ENCODE data around the gene MTM1.

MTM1 gene

DNA sequence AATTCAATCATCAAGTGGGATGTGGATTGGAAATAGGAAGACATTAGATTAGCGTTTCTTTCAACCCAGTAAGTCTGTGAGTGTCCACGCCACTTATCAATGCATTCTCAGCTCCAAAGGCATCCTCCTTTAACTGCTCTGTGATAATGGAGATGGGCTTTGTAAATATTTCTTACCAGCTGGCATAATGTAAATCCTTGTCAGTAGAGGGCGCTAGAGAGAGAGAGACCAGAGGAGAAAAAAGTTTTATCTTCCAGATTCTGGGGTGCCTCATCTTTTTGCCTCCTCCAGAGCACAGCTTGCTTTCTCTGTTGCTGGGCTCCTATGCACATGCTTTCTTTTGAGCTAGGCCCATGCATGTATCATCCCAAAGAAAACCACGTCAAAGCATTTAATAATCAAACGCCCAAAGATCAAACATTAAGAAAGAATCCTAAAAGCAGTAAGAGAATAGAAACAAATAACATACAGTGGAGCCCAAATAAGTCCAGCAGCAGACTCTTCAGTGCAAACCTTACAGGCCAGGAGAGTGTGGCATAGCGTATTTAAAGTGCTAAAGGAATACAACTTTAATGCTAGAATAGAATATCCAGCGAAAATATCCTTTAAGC lies 115.2 kb downstream of the MTM1 start:
- no peak for DNase-seq

GRCh38 chrX:150688911-150689451 lies 120.6 kb downstream of the MTM1 start:
- DNase-seq: no peak

DNA sequence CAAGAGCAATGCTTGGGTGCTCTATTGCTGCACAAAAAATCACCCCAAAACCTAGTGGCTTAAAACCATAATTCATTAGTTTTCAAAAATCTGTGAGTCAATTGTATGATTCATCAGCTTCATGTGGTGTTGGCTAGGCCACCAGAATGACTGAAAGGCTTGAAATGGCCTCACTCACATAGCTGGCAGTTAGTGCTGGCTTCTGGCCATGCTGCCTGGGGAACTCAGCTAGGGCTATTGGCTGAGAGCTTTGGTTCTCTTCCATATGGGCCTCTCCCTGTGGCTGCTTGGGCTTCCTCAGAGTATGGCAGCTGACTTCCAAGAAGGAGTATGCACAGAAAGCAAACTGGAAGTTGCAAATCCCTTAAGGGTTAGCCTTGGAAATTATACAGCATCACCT lies 121.7 kb downstream of the MTM1 start:
- no peak for DNase-seq

DNA sequence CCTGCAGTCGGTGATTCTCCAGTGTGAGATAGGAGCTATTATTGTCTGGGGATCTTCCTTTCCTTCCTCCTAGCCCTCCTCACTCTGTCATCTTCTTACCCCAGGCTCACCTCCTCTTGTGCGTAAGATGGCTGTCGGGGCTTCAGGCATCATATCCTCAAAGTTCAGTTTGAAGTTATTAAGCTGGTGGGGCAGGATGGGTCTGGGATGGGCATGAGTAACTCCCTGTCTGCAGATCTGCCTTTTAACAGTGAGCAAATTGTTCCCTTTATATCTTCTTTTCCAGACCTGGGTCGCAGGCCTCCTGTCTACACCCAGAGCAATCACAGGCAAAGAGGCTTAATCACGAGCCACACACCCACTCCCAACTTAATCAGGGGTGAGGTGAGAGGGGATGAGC lies 123.9 kb downstream of the MTM1 start:
- DNase-seq: no peak

DNA sequence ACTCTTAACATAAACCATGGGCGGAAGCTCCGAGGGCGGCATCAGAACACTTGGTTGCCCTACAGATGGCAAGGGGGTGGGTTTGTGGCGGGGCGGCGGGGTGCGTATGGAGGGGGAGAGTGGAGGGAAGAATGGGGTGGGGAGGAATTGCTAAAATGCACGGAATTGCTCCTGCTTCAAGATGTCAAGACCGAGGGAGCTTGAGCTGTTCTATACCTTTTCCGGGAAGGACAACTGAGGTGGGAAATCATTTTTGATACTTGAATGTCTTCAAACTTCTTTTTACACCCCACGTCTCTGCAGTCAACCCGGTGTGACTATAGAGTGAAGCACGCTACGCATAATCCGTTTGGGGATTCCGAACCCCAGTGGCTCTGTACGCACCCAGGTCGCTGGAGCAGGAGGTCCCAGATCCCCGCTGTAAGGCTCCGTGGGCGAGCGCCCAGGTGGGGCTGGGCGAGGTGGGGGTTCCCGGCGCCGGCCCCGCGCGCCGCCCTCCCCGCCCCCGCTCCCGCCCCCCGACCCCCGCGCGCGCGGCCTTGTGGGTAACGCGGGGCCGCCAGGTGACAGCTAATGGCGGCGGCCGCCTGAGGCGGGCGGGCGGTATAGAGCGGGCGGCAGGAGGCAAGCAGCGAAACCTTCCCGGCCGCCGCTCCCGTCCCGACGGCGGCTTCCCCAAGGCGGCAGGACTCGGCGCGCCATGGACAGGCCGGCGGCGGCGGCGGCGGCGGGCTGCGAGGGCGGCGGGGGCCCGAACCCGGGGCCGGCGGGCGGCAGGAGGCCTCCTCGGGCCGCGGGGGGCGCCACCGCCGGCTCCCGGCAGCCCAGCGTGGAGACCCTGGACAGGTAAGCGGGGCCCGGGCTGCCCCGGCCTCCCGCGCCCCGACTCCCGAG lies 124.7 kb downstream of the MTM1 start, which contains the start of gene MTMR1:
MTMR1 (plus strand) TSS at position 566 of the 894 bp plus-strand sequence; CDS start at position 701, 135 bp downstream.
- no peak for DNase-seq

DNA sequence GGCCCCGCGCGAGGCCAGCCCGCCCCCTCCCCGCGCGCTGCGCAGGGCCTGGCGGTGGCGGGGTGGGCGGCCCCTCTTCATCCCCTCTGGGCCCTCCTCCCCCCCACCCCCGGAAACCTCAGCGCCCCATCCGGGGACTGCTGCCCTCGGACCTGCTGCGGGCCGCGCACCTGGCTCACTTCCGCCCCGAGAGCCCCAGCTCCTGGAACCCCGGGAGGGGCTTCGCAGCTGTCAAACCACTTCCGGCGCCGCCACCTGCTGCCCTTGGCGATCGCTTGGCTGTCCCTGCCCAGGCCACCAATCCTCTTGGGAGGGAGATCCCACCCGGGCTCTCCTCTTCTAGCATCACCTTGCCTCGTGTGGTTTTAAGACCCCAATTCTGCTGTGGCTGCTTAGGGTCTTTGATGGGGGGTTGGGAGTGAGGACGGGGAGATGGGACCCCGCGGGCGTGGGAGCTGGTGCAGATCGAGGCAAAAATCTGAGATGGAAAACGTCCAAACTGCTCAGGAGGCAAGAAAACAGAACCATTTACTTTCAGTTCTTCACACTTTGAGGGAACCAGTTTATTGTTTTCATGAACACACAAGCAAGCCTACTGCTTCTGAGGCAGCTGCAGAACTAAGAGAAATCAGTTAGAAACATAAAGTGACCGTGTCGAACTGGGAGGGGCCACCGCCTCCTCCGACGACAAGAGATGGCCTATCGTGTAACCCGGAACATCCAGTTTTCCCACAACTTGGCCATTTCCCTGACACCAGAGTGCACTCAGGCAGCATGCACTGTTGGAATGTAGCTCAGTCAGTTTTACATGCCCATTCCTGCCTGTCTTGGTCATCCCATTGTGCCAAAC lies 125.5 kb downstream of the MTM1 start:
- DNase-seq: peak; percentile 56

DNA sequence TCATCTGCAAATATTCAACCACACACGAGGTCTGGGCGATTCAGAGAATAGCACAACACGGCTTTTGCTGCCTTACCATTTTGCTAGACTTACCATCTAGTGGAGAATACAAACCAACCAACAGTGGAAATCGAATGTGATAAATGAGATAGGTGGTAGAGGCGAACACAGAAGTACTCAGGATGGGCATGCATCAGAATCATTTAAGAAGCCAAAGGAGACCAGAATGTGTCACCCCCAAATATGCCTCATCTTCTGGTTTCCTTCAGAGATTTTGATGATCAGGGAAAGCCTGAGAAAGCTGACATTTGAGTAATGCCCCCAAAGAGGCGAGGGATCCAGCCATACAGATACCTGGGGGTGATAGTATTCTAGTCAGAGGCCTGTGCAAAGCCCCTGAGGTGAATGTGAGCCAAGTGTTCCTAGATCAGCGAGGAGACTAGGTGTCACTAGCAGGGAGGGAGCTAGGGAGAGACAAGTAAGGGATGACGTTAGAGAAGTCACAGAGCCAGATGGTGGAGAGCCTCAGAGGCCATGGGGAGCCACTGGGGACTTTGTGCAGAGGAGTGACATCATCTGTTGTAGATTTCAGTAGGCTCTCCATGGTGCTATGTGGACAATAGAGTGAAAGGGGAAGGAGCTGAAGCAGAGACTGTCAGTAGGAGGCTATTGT lies 126.5 kb downstream of the MTM1 start:
- DNase-seq: no peak

DNA sequence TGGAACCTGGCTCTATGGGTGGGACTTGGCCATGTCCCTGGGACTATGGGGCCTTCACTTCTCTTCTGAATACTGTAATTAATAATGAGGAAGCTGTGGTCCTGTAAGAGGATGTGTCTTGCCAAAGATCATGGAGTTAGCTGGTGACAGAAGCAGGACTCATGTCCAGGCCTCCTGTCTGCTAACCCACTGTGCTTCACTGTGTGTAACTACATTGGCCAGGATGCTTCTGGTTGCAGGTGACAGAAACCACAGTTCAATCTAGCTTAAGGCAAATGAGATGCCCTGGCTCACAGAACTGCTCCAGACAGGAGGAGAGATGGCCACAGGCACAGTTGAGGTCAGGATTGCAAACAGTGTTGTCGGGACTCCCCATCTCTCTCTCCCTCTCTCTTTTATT lies 127.9 kb downstream of the MTM1 start:
- no peak for DNase-seq

DNA sequence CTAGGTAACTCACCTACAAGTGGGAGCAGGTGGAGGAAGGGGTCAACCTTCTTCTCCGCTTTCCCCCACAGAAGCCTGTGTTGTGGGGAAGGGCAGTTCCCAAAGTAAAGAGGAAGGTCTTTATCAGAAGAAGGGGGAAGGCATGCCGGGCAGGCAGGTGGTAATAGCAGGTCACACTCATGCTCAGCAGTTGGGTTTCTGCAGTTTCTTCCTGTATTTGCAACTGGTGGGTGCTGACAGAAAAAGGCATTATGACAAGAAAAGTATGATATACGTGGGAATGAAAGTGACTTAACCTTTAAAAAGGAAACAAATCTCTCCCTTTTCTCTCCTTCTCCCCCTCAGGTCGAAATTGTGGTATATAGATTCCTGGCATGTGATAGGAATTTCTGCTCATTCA lies 128.4 kb downstream of the MTM1 start:
- no peak for DNase-seq

GRCh38 chrX:150697641-150698040 lies 129.2 kb downstream of the MTM1 start:
- DNase-seq: no peak

GRCh38 chrX:150698981-150699380 lies 130.6 kb downstream of the MTM1 start:
- DNase-seq: no peak

DNA sequence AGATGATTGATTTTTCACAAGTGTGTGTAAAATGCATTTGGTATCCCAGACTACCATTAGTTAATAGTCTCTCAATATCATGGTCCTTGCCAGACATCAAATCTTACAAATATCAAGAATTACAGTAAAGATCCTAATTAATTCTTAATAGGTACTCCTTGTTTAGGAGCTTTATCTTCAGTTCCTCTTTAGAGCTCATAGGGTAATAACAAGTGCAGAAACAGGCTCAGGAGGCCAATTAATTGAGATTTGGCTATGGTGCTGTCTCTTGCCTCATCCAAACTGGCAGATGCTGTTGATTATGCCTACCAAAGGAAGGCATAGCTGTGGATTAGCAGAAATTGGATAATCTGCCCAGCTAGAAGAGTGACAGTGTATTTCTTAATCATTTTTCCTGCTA lies 131.7 kb downstream of the MTM1 start:
- DNase-seq: peak; percentile 72

DNA sequence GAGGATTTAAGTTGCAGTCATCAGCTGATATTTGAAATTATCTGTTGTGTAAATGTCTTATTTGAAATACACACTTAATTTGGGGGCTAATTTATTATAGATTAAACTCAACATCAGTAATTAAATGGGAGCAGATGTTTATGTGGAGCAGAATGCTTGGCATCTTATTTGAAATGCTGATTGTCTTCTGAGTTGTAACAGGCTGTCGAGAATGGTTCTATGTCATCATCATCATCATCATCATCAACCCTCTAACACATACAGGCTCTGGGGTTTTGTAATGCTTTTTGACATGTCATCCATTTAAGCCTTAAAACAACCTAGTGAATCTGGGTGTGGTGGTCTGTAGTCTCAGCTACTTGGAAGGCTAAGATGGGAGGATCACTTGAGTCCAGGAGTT lies 133.0 kb downstream of the MTM1 start:
- DNase-seq: no peak

DNA sequence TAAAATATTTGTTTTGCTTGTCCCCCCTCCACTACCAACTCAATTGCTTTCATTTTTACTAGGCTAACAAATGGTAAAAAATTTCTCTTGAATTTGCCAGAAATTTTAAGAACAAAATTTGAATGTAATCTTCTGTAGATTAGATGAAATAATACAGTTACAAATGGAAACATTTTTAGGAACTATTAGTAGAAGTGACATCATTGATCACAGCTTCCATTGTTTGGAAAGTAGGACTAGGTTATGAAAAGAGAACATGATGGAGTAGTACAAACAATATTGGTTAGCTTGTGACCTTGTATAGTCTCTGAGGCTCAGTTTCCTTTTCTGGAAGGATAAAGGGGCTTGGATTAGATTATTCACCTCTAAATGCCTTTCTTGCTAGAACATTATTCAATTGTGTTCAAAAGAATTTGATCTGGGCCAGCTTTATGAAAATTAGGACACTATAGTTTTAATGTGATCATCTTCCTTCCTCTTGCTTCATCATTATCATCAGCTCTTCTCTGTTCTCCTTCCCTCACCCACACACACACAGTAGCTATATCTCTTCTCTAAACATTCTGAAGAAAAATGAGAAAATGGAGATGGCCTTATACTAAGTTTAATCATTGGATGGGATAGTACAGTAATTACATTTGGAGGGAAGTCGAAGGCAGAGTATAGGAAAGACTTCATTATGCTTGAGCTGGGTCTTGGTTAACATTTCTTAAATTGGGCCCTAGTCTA lies 134.7 kb downstream of the MTM1 start:
- no peak for DNase-seq

- DNase-seq: no peak
Measured at GRCh38 chrX:150703695-150703974, 135.2 kb downstream of the MTM1 start.

DNA sequence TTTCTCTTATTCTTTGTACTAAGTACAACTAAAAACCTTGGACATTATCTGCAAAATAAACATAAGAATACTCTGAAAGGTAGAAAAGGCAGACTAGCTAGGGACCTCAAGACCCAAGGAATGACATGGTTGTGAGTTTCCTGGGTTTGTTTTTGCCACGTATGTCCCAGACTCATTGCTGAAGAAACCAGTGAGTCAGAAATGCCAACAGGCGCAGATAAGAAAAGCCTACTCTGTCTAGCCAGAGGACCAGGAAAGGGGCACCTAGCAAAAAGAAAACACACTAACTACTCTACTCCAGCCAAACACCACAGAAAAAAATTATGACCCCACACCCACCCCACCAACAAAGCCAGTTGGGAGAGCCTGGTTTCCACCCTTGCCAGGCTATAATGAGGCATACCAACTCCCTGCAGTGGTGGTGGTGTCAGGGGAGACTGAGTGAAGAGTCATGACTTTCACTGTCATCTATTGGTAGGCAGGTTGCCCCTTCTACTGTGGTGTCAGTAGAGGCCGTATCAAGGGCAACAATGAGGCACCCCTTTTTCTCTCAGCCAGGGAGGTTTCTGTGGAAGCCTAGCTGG lies 135.7 kb downstream of the MTM1 start:
- DNase-seq: no peak

DNA sequence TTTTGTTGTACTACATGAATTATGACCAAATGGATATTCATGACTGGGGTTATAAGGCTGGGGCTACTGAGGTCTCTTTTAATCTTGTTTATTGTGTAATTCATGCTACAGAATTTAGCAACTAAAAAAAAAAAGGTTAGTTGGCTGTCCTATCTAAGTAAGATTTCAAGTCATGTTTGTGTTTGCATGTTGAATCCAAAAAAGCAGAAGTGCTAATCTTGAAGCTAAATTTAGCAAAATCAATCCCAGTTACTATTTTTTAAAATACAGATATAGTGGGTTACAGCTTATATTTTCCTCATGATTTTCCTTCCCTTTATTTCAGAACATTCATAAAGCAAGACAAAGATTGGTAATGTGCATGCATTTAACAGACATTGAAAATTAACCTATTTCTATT lies 144.2 kb downstream of the MTM1 start:
- DNase-seq: no peak

- DNase-seq: no peak
Measured at GRCh38 chrX:150715184-150715583, 146.8 kb downstream of the MTM1 start.

GRCh38 chrX:150719621-150720020 lies 151.2 kb downstream of the MTM1 start:
- DNase-seq: no peak

Measured in DMS79 treated with DMSO at 0.1 percent for 48 hours (cell line).